C4-2B (cell line): Measurements from ENCODE around the gene GNB2.

Experiments used
- ZFX ChIP-seq: fragments of 450-650 bp; IDR thresholded peaks from 2 replicates; pipeline ENCODE4 v1.6.1; 2017
- TF ChIP-seq, protein P1 (sequence below): fragments of 450-650 bp; conservative IDR thresholded peaks from 2 replicates; pipeline ENCODE4 v1.5.1; 2017; ENCODE audit warnings: mild to moderate bottlenecking

DNA sequence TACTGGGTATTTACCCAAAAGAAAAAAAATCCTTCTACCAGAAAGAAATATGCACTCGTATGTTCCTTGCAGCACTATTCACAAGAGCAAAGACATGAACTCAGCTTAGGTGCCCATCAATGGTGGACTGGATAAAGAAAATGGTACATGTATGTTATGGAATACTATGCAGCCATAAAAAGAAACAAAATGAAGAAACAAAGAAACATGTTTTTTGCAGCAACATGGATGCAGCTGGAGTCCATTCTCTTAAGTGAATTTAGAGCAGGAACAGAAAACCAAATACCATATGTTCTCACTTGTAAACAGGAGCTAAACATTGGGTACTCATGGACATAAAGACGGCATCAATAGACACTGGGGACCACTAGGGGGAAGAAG lies 5.5 kb upstream of the GNB2 start:
- TF ChIP-seq, protein P1, sequence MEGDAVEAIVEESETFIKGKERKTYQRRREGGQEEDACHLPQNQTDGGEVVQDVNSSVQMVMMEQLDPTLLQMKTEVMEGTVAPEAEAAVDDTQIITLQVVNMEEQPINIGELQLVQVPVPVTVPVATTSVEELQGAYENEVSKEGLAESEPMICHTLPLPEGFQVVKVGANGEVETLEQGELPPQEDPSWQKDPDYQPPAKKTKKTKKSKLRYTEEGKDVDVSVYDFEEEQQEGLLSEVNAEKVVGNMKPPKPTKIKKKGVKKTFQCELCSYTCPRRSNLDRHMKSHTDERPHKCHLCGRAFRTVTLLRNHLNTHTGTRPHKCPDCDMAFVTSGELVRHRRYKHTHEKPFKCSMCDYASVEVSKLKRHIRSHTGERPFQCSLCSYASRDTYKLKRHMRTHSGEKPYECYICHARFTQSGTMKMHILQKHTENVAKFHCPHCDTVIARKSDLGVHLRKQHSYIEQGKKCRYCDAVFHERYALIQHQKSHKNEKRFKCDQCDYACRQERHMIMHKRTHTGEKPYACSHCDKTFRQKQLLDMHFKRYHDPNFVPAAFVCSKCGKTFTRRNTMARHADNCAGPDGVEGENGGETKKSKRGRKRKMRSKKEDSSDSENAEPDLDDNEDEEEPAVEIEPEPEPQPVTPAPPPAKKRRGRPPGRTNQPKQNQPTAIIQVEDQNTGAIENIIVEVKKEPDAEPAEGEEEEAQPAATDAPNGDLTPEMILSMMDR = no peak
- TF ChIP-seq ZFX = no peak
